AG10803 (cell line): ENCODE measurements around the gene FAM3D.

Experiments used
- DNase-seq: peaks from one replicate; pipeline ENCODE4 v3.0.0; 2010; ENCODE audit warnings: low read depth
- H3K4me3 ChIP-seq: 2 replicates; pipeline ENCODE4 v1.5.1; 2011; ENCODE audit warnings: mild to moderate bottlenecking, low read length, control low read depth
- TF ChIP-seq, protein P1 (sequence below): conservative IDR thresholded peaks from 2 replicates; pipeline ENCODE4 v1.5.1; 2011; ENCODE audit warnings: mild to moderate bottlenecking, low read length, control low read depth, inconsistent platforms

The FAM3D gene

DNA sequence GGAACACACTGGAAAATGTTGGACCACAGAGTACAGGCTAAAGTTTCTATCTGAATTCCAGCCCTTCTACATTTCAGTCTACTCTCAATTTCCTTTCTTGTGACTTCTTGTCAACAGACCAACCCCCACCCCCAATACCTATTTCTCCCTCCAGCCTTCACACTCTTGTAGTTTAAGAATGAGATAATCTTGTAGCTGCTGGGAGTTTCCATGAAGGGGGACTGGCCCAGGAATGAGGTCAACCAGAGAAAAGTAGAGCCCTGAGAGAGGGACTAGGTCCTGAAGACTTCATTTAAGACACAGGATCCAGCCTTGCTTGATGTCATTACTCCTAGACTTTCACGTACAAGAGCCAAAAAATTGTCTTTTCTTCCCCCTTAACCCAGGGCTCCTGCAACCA, 59.9 kb downstream of the FAM3D start:
- TF ChIP-seq, protein P1, sequence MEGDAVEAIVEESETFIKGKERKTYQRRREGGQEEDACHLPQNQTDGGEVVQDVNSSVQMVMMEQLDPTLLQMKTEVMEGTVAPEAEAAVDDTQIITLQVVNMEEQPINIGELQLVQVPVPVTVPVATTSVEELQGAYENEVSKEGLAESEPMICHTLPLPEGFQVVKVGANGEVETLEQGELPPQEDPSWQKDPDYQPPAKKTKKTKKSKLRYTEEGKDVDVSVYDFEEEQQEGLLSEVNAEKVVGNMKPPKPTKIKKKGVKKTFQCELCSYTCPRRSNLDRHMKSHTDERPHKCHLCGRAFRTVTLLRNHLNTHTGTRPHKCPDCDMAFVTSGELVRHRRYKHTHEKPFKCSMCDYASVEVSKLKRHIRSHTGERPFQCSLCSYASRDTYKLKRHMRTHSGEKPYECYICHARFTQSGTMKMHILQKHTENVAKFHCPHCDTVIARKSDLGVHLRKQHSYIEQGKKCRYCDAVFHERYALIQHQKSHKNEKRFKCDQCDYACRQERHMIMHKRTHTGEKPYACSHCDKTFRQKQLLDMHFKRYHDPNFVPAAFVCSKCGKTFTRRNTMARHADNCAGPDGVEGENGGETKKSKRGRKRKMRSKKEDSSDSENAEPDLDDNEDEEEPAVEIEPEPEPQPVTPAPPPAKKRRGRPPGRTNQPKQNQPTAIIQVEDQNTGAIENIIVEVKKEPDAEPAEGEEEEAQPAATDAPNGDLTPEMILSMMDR, result no peak
- DNase-seq, result no peak
- no peak overlapping the region for H3K4me3 ChIP-seq

DNA sequence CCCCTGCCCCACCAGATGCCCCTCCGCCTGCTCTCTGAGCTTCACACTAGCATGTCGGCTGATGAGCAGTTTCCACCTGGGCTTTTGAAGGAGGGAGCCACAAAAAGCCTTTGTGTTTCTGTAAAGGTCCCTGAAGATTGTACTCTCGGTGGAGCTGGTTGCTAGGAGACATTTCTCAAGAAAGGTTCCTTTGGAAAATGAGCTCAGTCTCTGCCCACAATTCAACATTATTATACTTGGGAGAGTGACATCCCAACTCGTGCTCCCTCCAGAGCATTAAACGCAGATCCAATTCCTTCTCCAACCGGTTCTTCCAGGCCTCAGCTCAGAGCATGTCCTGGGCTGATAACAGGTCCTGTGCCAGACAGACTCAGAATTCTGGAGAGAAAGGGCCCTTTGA, 62.5 kb downstream of the FAM3D start:
- TF ChIP-seq, protein P1, result no peak
- no peak overlapping the region for H3K4me3 ChIP-seq
- no peak for DNase-seq

DNA sequence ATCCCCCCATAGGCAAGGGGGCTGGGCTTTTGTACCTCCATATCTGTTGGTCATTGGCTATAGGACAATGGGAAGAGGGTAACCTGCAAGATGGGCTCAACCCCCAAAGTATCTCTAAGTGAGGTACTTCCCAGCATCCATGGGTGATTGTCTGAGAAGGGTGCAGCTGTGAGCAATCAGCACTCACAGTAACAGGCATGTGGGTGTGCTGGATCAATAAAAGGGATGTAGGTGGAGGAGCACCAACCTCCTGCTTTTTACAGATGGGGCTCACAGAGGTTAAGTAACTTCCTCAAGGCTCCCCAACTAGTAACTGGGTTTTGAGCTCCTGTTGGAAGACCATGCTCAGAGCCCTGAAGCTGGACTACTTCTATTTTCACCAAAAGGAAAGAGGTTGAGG, 63.0 kb downstream of the FAM3D start:
- DNase-seq, result no peak
- no peak overlapping the region for H3K4me3 ChIP-seq
- TF ChIP-seq, protein P1, result no peak

DNA sequence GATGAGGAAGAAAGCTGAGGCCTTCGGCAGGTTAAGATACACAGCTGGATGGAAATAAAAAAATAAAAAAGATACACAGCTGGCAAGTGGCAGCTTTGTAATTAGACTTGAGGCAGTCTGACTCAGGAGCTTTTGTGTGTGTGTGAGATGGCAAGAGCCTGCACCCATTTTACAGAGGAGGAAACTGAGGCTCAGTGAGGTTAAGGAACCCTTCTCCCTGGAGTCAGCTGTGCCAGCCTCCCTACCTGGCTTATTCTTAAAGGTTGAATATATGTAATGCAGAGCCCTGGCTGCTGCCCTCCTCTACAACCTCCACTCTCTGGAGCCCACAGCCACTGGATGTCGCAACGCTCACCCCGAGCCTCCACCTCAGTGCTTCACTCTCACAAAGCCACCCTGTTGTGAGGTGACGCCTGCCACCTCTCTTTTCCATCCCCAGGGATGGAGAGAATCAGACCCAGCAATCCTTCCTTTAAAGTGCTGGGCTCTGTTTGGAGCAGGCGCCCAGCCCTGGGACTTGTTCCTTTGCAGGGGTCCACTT, 68.7 kb downstream of the FAM3D start:
- TF ChIP-seq, protein P1, result no peak

DNA sequence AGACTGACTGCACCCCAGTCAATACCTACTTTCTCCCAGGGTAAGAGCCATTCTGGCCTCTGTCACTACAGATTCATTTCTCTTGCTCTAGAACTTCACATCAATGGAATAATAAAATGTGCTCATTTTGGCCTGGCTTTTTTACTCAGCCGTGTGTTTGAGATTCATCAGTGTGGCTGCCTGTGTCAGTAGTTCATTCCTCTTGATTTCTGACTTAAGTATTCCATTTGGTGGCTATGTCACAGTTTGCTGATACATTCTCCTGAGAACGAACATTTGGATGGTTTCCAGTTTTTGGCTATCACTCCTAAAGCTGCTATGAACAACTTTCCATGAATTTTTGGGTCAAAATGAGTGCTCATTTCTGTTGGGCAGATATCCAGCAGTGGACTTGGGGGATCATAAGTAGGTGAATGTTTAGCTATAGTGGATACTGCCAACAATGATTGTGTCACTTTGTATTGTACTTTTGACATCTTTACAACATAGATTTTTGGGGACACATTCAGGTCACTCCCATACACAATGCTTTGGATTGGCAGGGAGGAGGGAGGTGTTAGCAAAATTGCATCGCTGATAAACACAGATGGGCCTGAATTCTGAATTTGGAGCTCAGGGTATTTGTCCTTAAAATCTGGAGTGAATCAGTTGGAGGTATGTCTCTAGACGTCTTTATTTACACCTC, 69.6 kb downstream of the FAM3D start:
- no peak for DNase-seq
- no peak overlapping the region for H3K4me3 ChIP-seq
- TF ChIP-seq, protein P1, result no peak

More for the DNA sequence above, 68.7 kb downstream of the FAM3D start:
- no peak overlapping the region for H3K4me3 ChIP-seq
- no peak for DNase-seq

DNA sequence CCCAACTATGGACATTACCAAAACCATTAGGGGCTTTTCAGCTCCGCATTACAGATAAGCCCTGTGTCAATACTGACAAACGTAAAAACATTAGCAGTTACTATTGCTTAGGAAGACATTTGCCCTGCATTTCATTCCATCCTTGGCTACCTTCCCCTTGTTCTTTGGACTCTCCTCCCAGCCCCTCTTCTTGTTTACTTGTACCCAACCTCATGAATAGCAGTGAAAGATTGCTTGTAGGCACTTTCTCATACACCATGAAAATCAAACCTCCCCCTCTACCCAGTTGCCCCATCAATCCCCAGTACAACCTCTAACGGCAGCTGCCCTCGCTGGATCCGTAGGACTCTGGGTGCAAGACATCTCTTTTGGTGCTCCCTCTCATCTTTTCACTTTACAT, 72.5 kb downstream of the FAM3D start:
- no peak overlapping the region for H3K4me3 ChIP-seq
- TF ChIP-seq, protein P1, result no peak

More for the DNA sequence above, 72.5 kb downstream of the FAM3D start:
- DNase-seq, result no peak
